Epithelial cell of esophagus (primary cell): ENCODE measurements around the gene FAM8A1.

Source experiments
- DNase-seq: peaks from one replicate; pipeline ENCODE4 v3.0.0; 2010; ENCODE audit warnings: low read depth
- H3K4me3 ChIP-seq: 2 replicates; pipeline ENCODE4 v1.5.1; 2011; ENCODE audit warnings: mild to moderate bottlenecking, low read length, control low read depth
- CTCF ChIP-seq: IDR thresholded peaks from 2 replicates; pipeline ENCODE4 v1.5.1; 2011; ENCODE audit warnings: low read depth, mild to moderate bottlenecking, low read length, control low read depth, inconsistent platforms; ENCODE audit not compliant: insufficient read depth; ENCODE audit errors: missing control alignments

FAM8A1 gene

GRCh38 chr6:17653198-17653882 lies 53.2 kb downstream of the FAM8A1 start:
- H3K4me3 ChIP-seq = no peak overlapping the region
- TF ChIP-seq CTCF = no peak
- peak; percentile 47 for DNase-seq

- DNase-seq = peak; percentile 5
- no peak for TF ChIP-seq CTCF
- H3K4me3 ChIP-seq = no peak overlapping the region
These were observed 56.0 kb downstream of the FAM8A1 start for GRCh38 chr6:17656092-17656491.

GRCh38 chr6:17656644-17657043 lies 56.5 kb downstream of the FAM8A1 start:
- no peak for DNase-seq
- no peak overlapping the region for H3K4me3 ChIP-seq
- no peak for TF ChIP-seq CTCF
